ENCODE results near the gene CXorf65.

The CXorf65 gene

DNA sequence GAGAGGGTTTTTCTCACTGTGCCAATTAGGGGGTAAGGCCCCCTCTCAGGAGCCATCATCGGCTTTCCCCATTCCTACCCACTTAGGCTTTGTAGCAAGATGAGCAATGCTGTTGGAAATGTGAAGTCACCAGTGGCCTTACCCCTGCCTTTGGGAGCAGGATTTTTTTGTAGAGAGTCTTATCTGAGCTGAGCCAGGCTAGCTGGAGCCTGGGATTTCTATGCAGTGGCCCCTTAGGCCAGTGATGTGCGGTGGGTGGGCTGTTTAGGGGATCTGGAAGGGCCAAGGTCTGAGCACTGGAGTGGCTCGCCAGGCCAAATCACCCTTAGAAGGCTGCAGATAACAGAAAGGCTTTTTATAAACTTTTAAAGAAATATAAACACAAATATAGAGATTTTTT lies 4.2 kb downstream of the CXorf65 start:
- TF ChIP-seq ELF4 (IDR thresholded peaks at IDR 0.05) (no peak), TARDBP (IDR thresholded peaks at IDR 0.05) (no peak), ARNT (IDR thresholded peaks at IDR 0.05) (no peak), BHLHE40 (IDR thresholded peaks at IDR 0.05; ENCODE audit: borderline replicate concordance) (no peak), HDGF (IDR thresholded peaks at IDR 0.05; ENCODE audit: borderline replicate concordance) (no peak), LEF1 (IDR thresholded peaks at IDR 0.05; ENCODE audit: borderline replicate concordance) (no peak), NFRKB (IDR thresholded peaks at IDR 0.05) (no peak), L3MBTL2 (conservative IDR thresholded peaks at IDR 0.05) (no peak), FOXM1 (IDR thresholded peaks at IDR 0.05; ENCODE audit: borderline replicate concordance) (no peak)
- DNase-seq (ENCODE audit: extremely low spot score), result no peak
- ChIA-PET CTCF (no interaction called here), POLR2A (interaction anchor here (1.4 to 4.0 kb wide), 3 partner anchors 10 to 24 kb away, joined by 4 to 24 read pairs (median 5); partner anchors contain the start of gene MED12)

DNA sequence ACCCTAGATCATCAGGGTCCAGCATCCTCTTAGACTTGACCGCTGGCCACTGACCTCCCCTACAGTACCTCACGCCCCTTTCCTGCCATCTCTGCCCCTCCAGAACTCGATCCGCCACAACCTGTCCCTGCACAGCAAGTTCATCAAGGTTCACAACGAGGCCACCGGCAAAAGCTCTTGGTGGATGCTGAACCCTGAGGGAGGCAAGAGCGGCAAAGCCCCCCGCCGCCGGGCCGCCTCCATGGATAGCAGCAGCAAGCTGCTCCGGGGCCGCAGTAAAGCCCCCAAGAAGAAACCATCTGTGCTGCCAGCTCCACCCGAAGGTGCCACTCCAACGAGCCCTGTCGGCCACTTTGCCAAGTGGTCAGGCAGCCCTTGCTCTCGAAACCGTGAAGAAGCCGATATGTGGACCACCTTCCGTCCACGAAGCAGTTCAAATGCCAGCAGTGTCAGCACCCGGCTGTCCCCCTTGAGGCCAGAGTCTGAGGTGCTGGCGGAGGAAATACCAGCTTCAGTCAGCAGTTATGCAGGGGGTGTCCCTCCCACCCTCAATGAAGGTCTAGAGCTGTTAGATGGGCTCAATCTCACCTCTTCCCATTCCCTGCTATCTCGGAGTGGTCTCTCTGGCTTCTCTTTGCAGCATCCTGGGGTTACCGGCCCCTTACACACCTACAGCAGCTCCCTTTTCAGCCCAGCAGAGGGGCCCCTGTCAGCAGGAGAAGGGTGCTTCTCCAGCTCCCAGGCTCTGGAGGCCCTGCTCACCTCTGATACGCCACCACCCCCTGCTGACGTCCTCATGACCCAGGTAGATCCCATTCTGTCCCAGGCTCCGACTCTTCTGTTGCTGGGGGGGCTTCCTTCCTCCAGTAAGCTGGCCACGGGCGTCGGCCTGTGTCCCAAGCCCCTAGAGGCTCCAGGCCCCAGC lies 5.7 kb downstream of the CXorf65 start:
- DNase-seq (ENCODE audit: extremely low spot score), result no peak
- ChIA-PET POLR2A (interaction anchor here (1.1 to 4.0 kb wide), 3 partner anchors 17 to 41 kb away, joined by 3 to 24 read pairs (median 7); partner anchors contain the start of gene MED12), CTCF (no interaction called here)

DNA sequence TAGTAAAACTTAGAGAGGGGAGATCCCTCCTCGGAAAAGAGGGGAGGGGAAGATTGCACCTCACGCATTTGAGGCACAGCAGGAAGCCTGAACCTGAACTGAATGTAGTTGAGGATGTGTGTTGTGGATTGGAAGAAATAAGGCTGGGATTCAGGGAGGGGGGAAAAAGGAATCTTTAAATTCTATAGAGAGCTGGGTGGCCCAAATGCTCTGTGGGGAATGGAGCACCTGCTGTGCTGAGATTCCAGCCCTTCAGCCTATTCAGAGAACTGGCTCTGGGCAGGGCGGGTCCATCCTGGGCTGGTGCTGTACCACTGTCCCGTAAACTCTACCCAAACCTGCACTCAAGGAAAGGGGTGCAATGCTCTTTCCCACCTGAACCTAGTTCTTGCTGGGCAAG lies 6.8 kb downstream of the CXorf65 start:
- CTCF ChIA-PET, result interaction anchor here (1.2 kb wide), 2 partner anchors 18 to 29 kb away, joined by 3 read pairs; partner anchors contain the start of gene MED12
- DNase-seq (ENCODE audit: extremely low spot score), result no peak
- TF ChIP-seq ZNF384 (IDR thresholded peaks at IDR 0.05), result no peak
- no peak for TF ChIP-seq NFRKB (IDR thresholded peaks at IDR 0.05)
- TF ChIP-seq SUZ12 (IDR thresholded peaks at IDR 0.05), result no peak
- no peak for TF ChIP-seq L3MBTL2 (conservative IDR thresholded peaks at IDR 0.05)
- TF ChIP-seq ELF4 (IDR thresholded peaks at IDR 0.05), result no peak
- TF ChIP-seq HDGF (IDR thresholded peaks at IDR 0.05; ENCODE audit: borderline replicate concordance), result no peak
- no peak for TF ChIP-seq FOXM1 (IDR thresholded peaks at IDR 0.05; ENCODE audit: borderline replicate concordance)
- no peak for TF ChIP-seq LEF1 (IDR thresholded peaks at IDR 0.05; ENCODE audit: borderline replicate concordance)
- TF ChIP-seq, protein P1, sequence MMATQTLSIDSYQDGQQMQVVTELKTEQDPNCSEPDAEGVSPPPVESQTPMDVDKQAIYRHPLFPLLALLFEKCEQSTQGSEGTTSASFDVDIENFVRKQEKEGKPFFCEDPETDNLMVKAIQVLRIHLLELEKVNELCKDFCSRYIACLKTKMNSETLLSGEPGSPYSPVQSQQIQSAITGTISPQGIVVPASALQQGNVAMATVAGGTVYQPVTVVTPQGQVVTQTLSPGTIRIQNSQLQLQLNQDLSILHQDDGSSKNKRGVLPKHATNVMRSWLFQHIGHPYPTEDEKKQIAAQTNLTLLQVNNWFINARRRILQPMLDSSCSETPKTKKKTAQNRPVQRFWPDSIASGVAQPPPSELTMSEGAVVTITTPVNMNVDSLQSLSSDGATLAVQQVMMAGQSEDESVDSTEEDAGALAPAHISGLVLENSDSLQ (IDR thresholded peaks at IDR 0.05), result no peak
- TF ChIP-seq FOXK2 (IDR thresholded peaks at IDR 0.05), result no peak
- no peak for TF ChIP-seq CTBP1 (IDR thresholded peaks at IDR 0.05; ENCODE audit: borderline replicate concordance)
- no peak for TF ChIP-seq FOXA1 (IDR thresholded peaks at IDR 0.05)
- TF ChIP-seq BHLHE40 (IDR thresholded peaks at IDR 0.05; ENCODE audit: borderline replicate concordance), result no peak
- TF ChIP-seq ARNT (IDR thresholded peaks at IDR 0.05), result no peak
- TF ChIP-seq SP1 (IDR thresholded peaks at IDR 0.05), result no peak
- TF ChIP-seq TARDBP (IDR thresholded peaks at IDR 0.05), result no peak
- POLR2A ChIA-PET, result interaction anchor here (4.0 kb wide), 1 partner anchor 18 kb away, joined by 24 read pairs; the partner anchor contains the start of gene MED12

More for the DNA sequence above, 5.7 kb downstream of the CXorf65 start:
- TF ChIP-seq L3MBTL2 (conservative IDR thresholded peaks at IDR 0.05), result no peak
- no peak for TF ChIP-seq FOXA1 (IDR thresholded peaks at IDR 0.05)
- no peak for TF ChIP-seq NFRKB (IDR thresholded peaks at IDR 0.05)
- no peak for TF ChIP-seq SP1 (IDR thresholded peaks at IDR 0.05)
- TF ChIP-seq ELF4 (IDR thresholded peaks at IDR 0.05), result no peak
- no peak for TF ChIP-seq ARNT (IDR thresholded peaks at IDR 0.05)
- TF ChIP-seq FOXK2 (IDR thresholded peaks at IDR 0.05), result no peak
- TF ChIP-seq, protein P1 (IDR thresholded peaks at IDR 0.05), result no peak
- no peak for TF ChIP-seq ZNF384 (IDR thresholded peaks at IDR 0.05)
- no peak for TF ChIP-seq LEF1 (IDR thresholded peaks at IDR 0.05; ENCODE audit: borderline replicate concordance)
- TF ChIP-seq TARDBP (IDR thresholded peaks at IDR 0.05), result no peak
- TF ChIP-seq HDGF (IDR thresholded peaks at IDR 0.05; ENCODE audit: borderline replicate concordance), result no peak
- TF ChIP-seq SUZ12 (IDR thresholded peaks at IDR 0.05), result no peak
- no peak for TF ChIP-seq FOXM1 (IDR thresholded peaks at IDR 0.05; ENCODE audit: borderline replicate concordance)
- no peak for TF ChIP-seq CTBP1 (IDR thresholded peaks at IDR 0.05; ENCODE audit: borderline replicate concordance)
- no peak for TF ChIP-seq BHLHE40 (IDR thresholded peaks at IDR 0.05; ENCODE audit: borderline replicate concordance)

DNA sequence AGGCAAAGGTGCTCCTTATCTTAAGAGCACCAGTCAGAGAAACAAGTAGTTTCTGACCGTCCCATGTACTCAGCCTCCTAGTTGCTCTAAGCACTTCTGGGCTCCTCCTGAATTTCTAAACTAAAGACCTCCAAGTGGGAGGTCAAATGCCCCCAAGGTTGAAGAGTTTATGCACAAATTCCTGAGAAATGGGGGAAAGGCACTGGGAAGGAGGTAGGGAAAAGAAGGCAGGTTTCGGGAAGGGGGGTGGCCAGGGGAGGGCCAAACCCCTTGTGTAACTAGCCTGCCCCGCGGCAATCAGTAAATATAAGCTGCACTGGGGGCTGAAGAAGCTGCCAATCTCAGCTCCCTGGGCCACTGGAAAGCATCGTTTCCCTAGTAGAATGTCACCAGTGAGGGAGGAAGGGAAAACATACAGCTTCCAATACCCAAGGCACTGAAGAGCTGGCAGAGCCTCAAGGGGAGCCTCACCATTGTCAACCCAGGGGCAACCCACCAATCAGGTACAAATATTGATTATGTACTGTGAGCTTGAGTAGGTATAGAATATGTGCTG lies 7.5 kb downstream of the CXorf65 start:
- TF ChIP-seq, protein P1 (IDR thresholded peaks at IDR 0.05), result no peak
- no peak for TF ChIP-seq HDGF (IDR thresholded peaks at IDR 0.05; ENCODE audit: borderline replicate concordance)
- TF ChIP-seq FOXK2 (IDR thresholded peaks at IDR 0.05), result no peak
- TF ChIP-seq L3MBTL2 (conservative IDR thresholded peaks at IDR 0.05), result no peak
- TF ChIP-seq LEF1 (IDR thresholded peaks at IDR 0.05; ENCODE audit: borderline replicate concordance), result no peak
- TF ChIP-seq ARNT (IDR thresholded peaks at IDR 0.05), result no peak
- no peak for TF ChIP-seq ZNF384 (IDR thresholded peaks at IDR 0.05)
- TF ChIP-seq FOXA1 (IDR thresholded peaks at IDR 0.05), result no peak
- TF ChIP-seq SUZ12 (IDR thresholded peaks at IDR 0.05), result no peak
- no peak for TF ChIP-seq FOXM1 (IDR thresholded peaks at IDR 0.05; ENCODE audit: borderline replicate concordance)
- TF ChIP-seq TARDBP (IDR thresholded peaks at IDR 0.05), result no peak
- TF ChIP-seq SP1 (IDR thresholded peaks at IDR 0.05), result no peak
- TF ChIP-seq CTBP1 (IDR thresholded peaks at IDR 0.05; ENCODE audit: borderline replicate concordance), result no peak
- no peak for TF ChIP-seq BHLHE40 (IDR thresholded peaks at IDR 0.05; ENCODE audit: borderline replicate concordance)
- no peak for TF ChIP-seq NFRKB (IDR thresholded peaks at IDR 0.05)
- no peak for TF ChIP-seq ELF4 (IDR thresholded peaks at IDR 0.05)
- DNase-seq (ENCODE audit: extremely low spot score), result no peak
- ChIA-PET CTCF (interaction anchor here (1.2 kb wide), 2 partner anchors 19 to 30 kb away, joined by 3 read pairs; partner anchors contain the start of gene MED12), POLR2A (interaction anchor here (4.0 kb wide), 1 partner anchor 19 kb away, joined by 24 read pairs; the partner anchor contains the start of gene MED12)

DNA sequence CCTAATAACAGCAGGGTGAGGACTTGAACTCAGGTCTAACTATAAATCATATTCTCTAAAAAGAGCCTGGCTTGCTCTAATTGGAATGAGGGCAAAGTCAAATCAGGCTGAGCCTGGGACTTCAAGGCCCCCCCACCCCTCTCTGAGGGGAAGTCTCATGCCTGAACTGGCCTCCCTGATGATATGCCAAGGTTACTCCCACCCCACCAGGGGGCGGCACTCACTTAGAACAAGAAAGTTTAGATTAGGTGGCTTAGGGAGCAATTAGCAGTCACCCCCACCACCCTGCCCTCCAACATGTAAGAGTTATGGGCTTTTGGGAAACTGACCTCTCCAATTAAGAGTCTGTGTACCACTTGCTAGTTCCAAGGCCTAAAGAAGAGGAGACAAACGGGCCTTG lies 8.2 kb downstream of the CXorf65 start:
- TF ChIP-seq ELF4 (IDR thresholded peaks at IDR 0.05), result no peak
- TF ChIP-seq ZNF384 (IDR thresholded peaks at IDR 0.05), result no peak
- TF ChIP-seq TARDBP (IDR thresholded peaks at IDR 0.05), result no peak
- no peak for TF ChIP-seq FOXM1 (IDR thresholded peaks at IDR 0.05; ENCODE audit: borderline replicate concordance)
- TF ChIP-seq ARNT (IDR thresholded peaks at IDR 0.05), result no peak
- TF ChIP-seq SP1 (IDR thresholded peaks at IDR 0.05), result no peak
- peak; percentile 55 for DNase-seq (ENCODE audit: extremely low spot score)
- ChIA-PET CTCF (no interaction called here), POLR2A (no interaction called here)
